HG03175 (cell line): ENCODE data around the gene R3HDM1.
A peak's percentile ranks its signal among the peaks of the same experiment; 100 is the strongest.
"Not testable (repeated sequence)": the region's sequence is repeated elsewhere in the genome, so short reads cannot be mapped to it uniquely, and the experiment has no call there.

Source experiments
- ATAC-seq: cut with Tn5 transposase; IDR thresholded peaks from one replicate; pipeline ENCODE4 v1.9.1; 2021; ENCODE audit warnings: mild to moderate bottlenecking, moderate library complexity; ENCODE audit not compliant: unreplicated experiment

The R3HDM1 gene

DNA sequence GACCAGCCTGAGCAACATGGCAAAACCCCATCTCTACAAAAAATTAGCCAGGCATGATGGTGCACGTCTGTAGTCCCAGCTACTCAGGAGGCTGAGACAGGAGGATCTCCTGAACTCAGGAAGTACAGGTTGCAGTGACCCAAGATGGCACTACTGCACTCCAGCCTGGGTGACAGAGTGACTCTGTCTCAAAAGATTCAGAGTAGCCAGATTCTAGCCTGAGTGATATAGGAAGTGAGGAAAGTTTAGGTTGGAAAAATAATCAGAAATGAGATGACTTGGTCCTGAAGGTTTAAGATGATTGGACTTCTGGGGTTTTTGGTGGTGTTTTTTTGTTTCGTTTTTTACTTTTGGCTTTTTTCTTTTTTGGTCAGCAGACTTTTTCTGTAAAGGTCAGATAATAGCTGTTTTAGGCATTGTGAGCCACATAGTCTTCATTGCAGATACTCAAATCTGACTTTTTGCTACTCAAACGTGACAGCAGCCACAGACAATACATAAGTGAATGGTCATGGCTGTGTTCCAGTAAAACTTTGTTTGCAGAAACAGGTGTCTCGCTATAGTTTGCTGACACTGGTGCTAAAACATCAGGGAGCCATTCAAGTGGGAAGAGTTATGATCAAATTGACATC lies 106.3 kb downstream of the R3HDM1 start:
- no peak for ATAC-seq

DNA sequence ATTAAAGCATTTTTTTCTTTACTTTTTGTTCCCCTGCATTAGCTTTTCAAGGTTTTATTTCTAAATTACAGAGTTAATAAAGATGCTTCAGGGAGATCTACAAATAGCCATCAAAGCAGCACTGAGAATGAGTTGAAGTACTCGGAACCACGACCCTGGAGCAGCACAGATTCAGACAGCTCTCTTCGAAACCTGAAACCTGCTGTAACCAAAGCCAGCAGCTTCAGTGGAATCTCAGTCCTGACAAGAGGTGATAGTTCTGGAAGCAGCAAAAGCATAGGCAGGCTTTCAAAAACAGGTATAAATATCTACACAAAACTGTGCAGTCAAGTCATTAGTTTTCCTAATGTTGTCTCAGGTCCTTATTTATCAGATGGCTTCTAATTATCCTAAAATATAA lies 107.5 kb downstream of the R3HDM1 start:
- no peak for ATAC-seq

GRCh38 chr2:135641156-135642068 lies 110.1 kb downstream of the R3HDM1 start:
- ATAC-seq: no peak

DNA sequence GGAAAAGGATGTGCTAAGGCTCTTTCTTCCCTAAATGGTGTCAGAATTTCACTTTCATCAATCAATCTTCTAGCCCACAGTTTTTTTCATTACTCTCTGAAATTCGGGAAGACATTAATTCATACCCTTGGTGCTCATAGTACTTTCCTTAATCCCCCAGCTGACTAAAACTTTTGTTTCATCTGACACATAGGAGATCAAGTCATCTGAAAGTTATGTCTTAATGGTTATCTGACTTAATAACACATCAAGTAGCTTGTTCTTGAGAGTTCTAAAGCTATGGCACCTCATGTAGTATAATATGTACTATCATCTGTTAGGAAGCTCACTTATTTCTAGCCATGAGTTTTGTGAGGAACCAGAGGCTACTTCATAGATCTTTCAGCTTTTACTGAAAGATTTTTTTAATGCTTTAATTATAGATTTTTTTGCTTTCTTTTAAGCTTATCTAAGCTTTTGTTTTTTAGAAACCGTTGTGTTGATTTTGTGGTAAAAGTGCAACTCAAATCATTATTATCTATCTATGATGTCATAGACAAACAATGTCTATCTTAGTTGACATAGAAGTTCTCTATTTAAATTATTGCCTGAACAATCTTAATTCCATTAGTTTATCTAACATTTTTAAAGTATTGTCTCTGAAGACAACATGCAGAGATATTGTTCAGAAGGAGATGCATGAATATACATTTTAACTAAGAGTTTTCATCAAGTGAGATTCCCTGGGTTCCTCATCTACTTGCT lies 116.7 kb downstream of the R3HDM1 start:
- no peak for ATAC-seq

DNA sequence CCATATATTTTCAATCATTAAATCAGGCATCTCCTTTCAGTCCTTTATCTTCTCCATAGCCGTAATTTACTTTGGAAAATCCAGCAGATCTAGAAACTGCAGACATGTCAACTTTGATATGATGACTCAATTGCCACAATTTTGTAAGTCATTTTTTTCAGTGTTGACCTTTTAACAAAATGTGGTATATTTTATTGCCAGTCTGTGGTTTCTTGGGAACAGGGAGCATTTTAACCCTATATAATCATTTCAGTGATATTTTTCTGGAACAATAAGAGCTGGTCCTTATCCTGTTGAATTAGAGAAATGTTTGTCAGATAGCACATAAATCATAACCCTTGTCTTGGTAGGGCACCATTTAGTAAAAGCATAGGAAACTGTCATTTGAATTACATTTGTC lies 119.4 kb downstream of the R3HDM1 start:
- no peak for ATAC-seq

DNA sequence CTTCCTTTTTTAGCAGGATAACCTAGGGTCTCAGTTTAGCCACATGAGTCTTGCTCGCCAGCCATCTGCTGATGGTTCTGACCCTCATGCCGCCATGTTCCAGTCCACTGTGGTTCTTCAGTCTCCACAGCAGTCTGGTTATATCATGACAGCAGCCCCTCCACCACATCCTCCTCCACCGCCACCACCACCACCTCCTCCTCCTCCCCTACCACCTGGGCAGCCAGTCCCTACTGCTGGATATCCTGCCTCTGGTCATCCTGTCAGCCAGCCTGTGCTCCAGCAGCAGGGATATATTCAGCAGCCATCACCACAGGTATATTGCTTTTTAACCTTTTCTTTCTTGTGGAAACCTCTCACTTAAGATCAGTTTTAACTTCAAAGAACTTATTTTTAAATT lies 120.4 kb downstream of the R3HDM1 start:
- no peak for ATAC-seq

DNA sequence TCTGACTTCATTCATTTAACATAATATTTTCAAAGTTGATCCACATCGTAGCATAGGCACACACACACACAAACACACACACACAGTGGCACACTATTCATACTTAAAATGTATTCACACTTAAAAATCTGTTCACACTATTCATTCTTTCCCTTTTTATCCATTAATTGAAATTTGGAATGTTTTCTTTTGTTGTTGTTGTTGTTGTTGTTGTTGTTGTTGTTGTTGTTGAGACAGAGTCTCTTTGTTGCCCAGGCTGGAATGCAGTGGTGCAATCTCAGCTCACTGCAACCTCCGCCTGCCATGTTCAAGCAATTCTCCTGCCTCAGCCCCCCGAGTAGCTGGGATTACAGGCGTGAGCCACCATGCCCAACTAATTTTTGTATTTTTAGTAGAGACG lies 123.0 kb downstream of the R3HDM1 start:
- not testable (repeated sequence) for ATAC-seq

- ATAC-seq: no peak
Measured at GRCh38 chr2:135657806-135658582, 126.7 kb downstream of the R3HDM1 start.

GRCh38 chr2:135662088-135662487 lies 130.8 kb downstream of the R3HDM1 start:
- no peak for ATAC-seq

- ATAC-seq: no peak
Measured at GRCh38 chr2:135663148-135663700, 131.9 kb downstream of the R3HDM1 start.

GRCh38 chr2:135664623-135665068 lies 133.4 kb downstream of the R3HDM1 start:
- ATAC-seq: peak; percentile 88

DNA sequence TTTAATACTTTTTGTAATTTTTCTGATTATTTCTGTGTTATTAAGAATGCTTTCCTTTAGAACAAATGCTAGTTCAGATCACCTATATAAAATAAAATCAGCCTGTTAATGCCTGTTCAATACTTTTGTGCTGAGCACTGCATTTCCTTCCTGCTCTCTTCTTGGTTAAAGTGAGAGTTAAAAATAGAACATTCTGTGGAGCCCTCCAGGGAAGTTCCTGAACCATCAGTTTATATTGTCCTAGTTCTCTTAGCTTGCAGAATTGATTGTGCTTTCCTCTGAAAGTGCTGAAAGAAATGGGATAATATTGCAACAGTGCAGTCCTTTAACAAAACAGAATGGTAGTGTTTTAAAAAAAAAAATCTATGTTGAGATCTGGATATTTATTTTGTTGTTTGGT lies 135.8 kb downstream of the R3HDM1 start:
- ATAC-seq: no peak

- ATAC-seq: no peak
Measured at GRCh38 chr2:135674453-135674852, 143.2 kb downstream of the R3HDM1 start.

- ATAC-seq: no peak
Measured at GRCh38 chr2:135676031-135676430, 144.7 kb downstream of the R3HDM1 start.

GRCh38 chr2:135679125-135679524 lies 147.8 kb downstream of the R3HDM1 start:
- no peak for ATAC-seq

DNA sequence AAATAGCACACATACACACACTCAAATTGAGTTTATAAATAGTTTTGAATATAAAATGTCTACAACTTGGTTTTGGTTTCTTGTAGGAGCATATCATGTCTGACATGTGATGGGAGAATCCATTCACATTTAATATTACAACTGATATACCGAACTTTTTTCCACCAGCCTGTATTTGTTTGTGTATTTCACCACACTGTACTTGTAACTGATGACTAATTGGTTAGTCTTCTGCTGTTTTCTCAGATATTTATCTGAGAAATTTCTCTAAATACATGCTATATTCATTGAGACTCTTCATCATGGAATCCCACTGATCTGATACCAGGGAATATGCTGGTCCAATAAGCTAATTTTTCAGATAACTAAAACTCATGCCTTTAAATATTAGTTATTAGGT lies 154.1 kb downstream of the R3HDM1 start:
- no peak for ATAC-seq

GRCh38 chr2:135688978-135689377 lies 157.7 kb downstream of the R3HDM1 start:
- ATAC-seq: no peak

DNA sequence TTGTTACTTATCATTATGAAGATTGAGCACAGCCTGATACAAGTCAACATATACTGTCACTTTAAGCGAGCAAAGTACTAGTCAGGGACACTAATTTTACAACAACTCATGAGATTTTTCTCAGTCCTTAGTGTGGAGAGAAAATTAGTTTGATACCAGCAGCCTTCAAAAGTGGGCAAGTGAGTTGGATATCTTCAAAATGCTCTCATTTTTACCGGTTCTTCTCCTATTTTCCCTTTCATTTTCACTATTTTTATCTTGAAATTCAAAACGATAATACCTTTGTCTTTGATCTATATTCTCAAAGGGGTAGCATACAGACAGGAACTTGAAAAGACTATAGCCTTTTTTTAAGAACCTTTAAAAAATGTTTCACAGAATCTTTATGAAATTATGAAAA lies 158.4 kb downstream of the R3HDM1 start:
- no peak for ATAC-seq

GRCh38 chr2:135694711-135695110 lies 163.4 kb downstream of the R3HDM1 start:
- no peak for ATAC-seq

GRCh38 chr2:135698838-135699237 lies 167.6 kb downstream of the R3HDM1 start:
- no peak for ATAC-seq
